K562 (cell line): ENCODE measurements around the gene RAI14. TPM values are rescaled to one million over a fixed set of nuclear protein-coding genes. Genes with fewer than 3 reads are reported as not detected.

Experiments
- ATAC-seq: fragments of 200-7000 bp; cut with Tn5 transposase; 3 replicates; pipeline ENCODE4 v1.9.1; 2020; ENCODE audit warnings: moderate library complexity
- BruUV-seq: library from RNA; stranded (reverse); fragments of 400-500 nt; replicated peaks from 2 replicates; lab custom pipeline; 2021; lab: Mats Ljungman, UMichigan
- CTCF ChIA-PET: fragments of 300-600 bp; formaldehyde crosslinking; extraction: SDS; loops from one replicate; lab custom pipeline; 2021; ENCODE audit warnings: low intra/inter-chr PET ratio; lab: Yijun Ruan, JAX
- POLR2A ChIA-PET: fragments of 300-600, 350-650 bp; sonication (Branson Sonifier 250); formaldehyde crosslinking; extraction: SDS; loops from one replicate; lab custom pipeline; 2021; ENCODE audit warnings: antibody characterized with exemption, inconsistent platforms; lab: Yijun Ruan, JAX
- DNase-seq, 4 experiments: peaks; one replicate each; pipeline versions ENCODE4 v3.0.0 to v3.0.0-alpha.2; 2011 to 2018; ENCODE audit warnings: low spot score in 3 of 4, mixed read lengths in 3 of 4; ENCODE audit errors: extremely low read depth in 1 of 4
- FAIRE-seq: peaks from 2 replicates; lab custom pipeline; 2011; peaks lifted over from hg19 to GRCh38; lab: Jason Lieb, UNC
- H2AFZ ChIP-seq: 2 replicates; pipeline ENCODE4 v1.6.0; 2011; ENCODE audit warnings: low read depth, low read length, control low read depth, inconsistent platforms
- H3K27ac ChIP-seq: fragments of 200-600 bp; 3 replicates; pipeline ENCODE4 v1.8.0; 2011; ENCODE audit warnings: low read depth, mild to moderate bottlenecking, control low read depth, inconsistent platforms, low read length, moderate library complexity, mixed read lengths; ENCODE audit errors: extremely low read depth
- H3K27me3 ChIP-seq, 2 experiments: fragments of 300-600 bp in 1 of 2; 2 replicates in 1 of 2; 3 replicates in 1 of 2; pipeline versions ENCODE4 v1.6.0 to v1.8.0; 2011; ENCODE audit warnings: inconsistent platforms in 2 of 2, low read length in 2 of 2, mild to moderate bottlenecking in 1 of 2, mixed read lengths in 1 of 2, moderate library complexity in 1 of 2; ENCODE audit not compliant: control insufficient read depth in 2 of 2, insufficient read depth in 2 of 2
- H3K36me3 ChIP-seq: fragments of 300-600 bp; 3 replicates; pipeline ENCODE4 v1.8.0; 2011; ENCODE audit warnings: mild to moderate bottlenecking, low read length, inconsistent platforms; ENCODE audit not compliant: control insufficient read depth, insufficient read depth
- H3K4me1 ChIP-seq, 2 experiments: fragments of 200-600 bp in 1 of 2; replicated peaks in 1 of 2; 2 replicates in 1 of 2; 3 replicates in 1 of 2; pipeline versions ENCODE4 v1.5.1 to v1.8.0; 2011; ENCODE audit warnings: inconsistent platforms in 2 of 2, low read length in 2 of 2, mild to moderate bottlenecking in 1 of 2, mixed read lengths in 1 of 2, moderate library complexity in 1 of 2; ENCODE audit not compliant: control insufficient read depth in 2 of 2, insufficient read depth in 2 of 2
- H3K4me2 ChIP-seq: 2 replicates; pipeline ENCODE4 v1.6.1; 2011; ENCODE audit warnings: low read length, control low read depth, inconsistent platforms, mixed read lengths; ENCODE audit not compliant: insufficient read depth
- H3K4me3 ChIP-seq: fragments of 200-600 bp; sonication (generic), shearing (Covaris generic); 2 replicates; pipeline ENCODE4 v1.5.1; 2016; ENCODE audit warnings: control low read depth, inconsistent platforms
- H3K79me2 ChIP-seq: fragments of 200-600 bp; 3 replicates; pipeline ENCODE4 v1.8.0; 2011; ENCODE audit warnings: low read length, inconsistent platforms; ENCODE audit not compliant: control insufficient read depth, insufficient read depth
- H3K9ac ChIP-seq, 2 experiments: 2 replicates each; pipeline versions ENCODE4 v1.6.0 to v1.6.1; 2011; ENCODE audit warnings: low read depth in 2 of 2, low read length in 2 of 2, control low read depth in 1 of 2, inconsistent platforms in 1 of 2, mild to moderate bottlenecking in 1 of 2, mixed read lengths in 1 of 2; ENCODE audit not compliant: insufficient read depth in 1 of 2
- H3K9me1 ChIP-seq: one replicate; pipeline ENCODE4 v1.6.0; 2011; ENCODE audit warnings: inconsistent platforms, mild to moderate bottlenecking, low read length, moderate library complexity; ENCODE audit not compliant: control insufficient read depth, insufficient read depth
- H3K9me3 ChIP-seq: replicated peaks from 2 replicates; pipeline ENCODE4 v1.5.1; 2011; ENCODE audit warnings: low read depth, low read length, inconsistent platforms; ENCODE audit not compliant: control insufficient read depth, insufficient read depth
- H4K20me1 ChIP-seq: replicated peaks from 2 replicates; pipeline ENCODE4 v1.6.1; 2011; ENCODE audit warnings: low read length, inconsistent platforms, mixed read lengths; ENCODE audit not compliant: control insufficient read depth, insufficient read depth
- C11orf30 ChIP-seq: fragments of 450-650 bp; IDR thresholded peaks from 2 replicates; pipeline ENCODE4 v1.6.1; 2016; ENCODE audit warnings: low read depth, mild to moderate bottlenecking
- CHCHD3 ChIP-seq: fragments of 250-450 bp; sonication (Bioruptor Pico); IDR thresholded peaks from 2 replicates; pipeline ENCODE4 v2.1.2; 2022; ENCODE audit warnings: mild to moderate bottlenecking
- ELK1 ChIP-seq: sonication (generic); formaldehyde crosslinking; IDR thresholded peaks from 2 replicates; pipeline ENCODE4 v1.8.1; 2022; ENCODE audit warnings: missing genetic modification reagents
- FOXJ3 ChIP-seq: sonication (generic); formaldehyde crosslinking; IDR thresholded peaks from 2 replicates; pipeline ENCODE4 v1.4.0; 2020; ENCODE audit warnings: mild to moderate bottlenecking, missing genetic modification reagents
- IRF9 ChIP-seq: fragments of 450-650 bp; IDR thresholded peaks from 2 replicates; pipeline ENCODE4 v1.6.1; 2016; ENCODE audit warnings: missing biosample characterization, missing genetic modification characterization
- MAFG ChIP-seq: fragments of 450-650 bp; conservative IDR thresholded peaks from 2 replicates; pipeline ENCODE4 v1.6.1; 2016; ENCODE audit warnings: missing genetic modification characterization, missing compliant biosample characterization
- MAX ChIP-seq: sonication (generic); formaldehyde crosslinking; IDR thresholded peaks from 2 replicates; pipeline ENCODE4 v1.9.0; 2022; ENCODE audit warnings: mild to moderate bottlenecking, missing genetic modification reagents
- MEF2D ChIP-seq: conservative IDR thresholded peaks from 2 replicates; pipeline ENCODE4 v1.6.1; 2016; ENCODE audit warnings: low read depth, missing genetic modification characterization, missing compliant biosample characterization
- MLLT1 ChIP-seq, 2 experiments: fragments of 450-650 bp; IDR thresholded peaks; 2 replicates each; pipeline ENCODE4 v1.6.1; 2016
- PATZ1 ChIP-seq: fragments of 250-450 bp; sonication (Bioruptor Pico); IDR thresholded peaks from 2 replicates; pipeline ENCODE4 v1.5.0; 2020; ENCODE audit warnings: mild to moderate bottlenecking, borderline replicate concordance
- RB1 ChIP-seq: fragments of 450-650 bp; IDR thresholded peaks from 2 replicates; pipeline ENCODE4 v1.6.1; 2017; ENCODE audit warnings: low read depth, mild to moderate bottlenecking
- STAT5A ChIP-seq: IDR thresholded peaks from 2 replicates; pipeline ENCODE4 v1.6.1; 2012; ENCODE audit warnings: low read length, inconsistent platforms, borderline replicate concordance
- TSC22D4 ChIP-seq: fragments of 450-650 bp; IDR thresholded peaks from 2 replicates; pipeline ENCODE4 v1.6.1; 2016; ENCODE audit warnings: missing genetic modification characterization, missing biosample characterization, control low read depth
- ZNF3 ChIP-seq: fragments of 250-450 bp; sonication (Bioruptor Pico); IDR thresholded peaks from 2 replicates; pipeline ENCODE4 v1.5.0; 2021; ENCODE audit warnings: mild to moderate bottlenecking, moderate library complexity
- ZNF316 ChIP-seq: fragments of 450-650 bp; IDR thresholded peaks from 2 replicates; pipeline ENCODE4 v1.6.1; 2016
- WGBS: fragments of 100-300 bp; shearing (Covaris generic); methylation state at CpG from one replicate; pipeline ENCODE4 v1.1.6; 2016; ENCODE audit warnings: low coverage, mixed read lengths; ENCODE audit not compliant: insufficient coverage; ENCODE audit errors: missing lambda C conversion rate; 5-methylcytosine and 5-hydroxymethylcytosine counted together
- in situ Hi-C: fragments of 300-500 bp; cut with MboI; formaldehyde crosslinking; loops from 4 replicates; pipeline ENCODE4 v1.15.0; 2018; ENCODE audit warnings: inconsistent platforms, mixed read lengths
- intact Hi-C: fragments of 100-400 bp; cut with micrococcal nuclease; formaldehyde crosslinking; loops from 2 replicates; pipeline ENCODE4 v1.14.2; 2022
- polyA plus RNA-seq, 8 experiments: library from polyadenylated mRNA; depleted of rRNA in 4 of 8; stranded (reverse) in 5 of 8; unstranded in 3 of 8; fragments of >200 nt; fragmentation: Nextera tagmentation in 2 of 8; fragmentation: Illumina TruSeq in 1 of 8; extraction: Ambion mirVana in 2 of 8; extraction: Trizol in 1 of 8; gene quantifications; 2 replicates each; pipeline versions ENCODE4 v1.2.1 to v1.2.3, GENCODE V29; 2011 to 2014; ENCODE audit warnings: inconsistent platforms in 1 of 8, missing spikeins in 1 of 8
- total RNA-seq, 7 experiments: library from RNA; depleted of rRNA in 6 of 7; stranded (reverse); fragments of >200 nt in 6 of 7; fragmentation: Illumina TruSeq in 2 of 7; extraction: Trizol in 2 of 7; gene quantifications; 2 replicates each; pipeline versions ENCODE4 v1.2.1 to v1.2.3, GENCODE V29; 2011 to 2021; ENCODE audit warnings: low replicate concordance in 1 of 7

The RAI14 gene
- total and polyA plus RNA-seq, 9 of the 15 experiments (the other 6 are each of a cell fraction or from before 2014, with no cell fraction given), result 11.3 to 82.5 (median 34.8) TPM

DNA sequence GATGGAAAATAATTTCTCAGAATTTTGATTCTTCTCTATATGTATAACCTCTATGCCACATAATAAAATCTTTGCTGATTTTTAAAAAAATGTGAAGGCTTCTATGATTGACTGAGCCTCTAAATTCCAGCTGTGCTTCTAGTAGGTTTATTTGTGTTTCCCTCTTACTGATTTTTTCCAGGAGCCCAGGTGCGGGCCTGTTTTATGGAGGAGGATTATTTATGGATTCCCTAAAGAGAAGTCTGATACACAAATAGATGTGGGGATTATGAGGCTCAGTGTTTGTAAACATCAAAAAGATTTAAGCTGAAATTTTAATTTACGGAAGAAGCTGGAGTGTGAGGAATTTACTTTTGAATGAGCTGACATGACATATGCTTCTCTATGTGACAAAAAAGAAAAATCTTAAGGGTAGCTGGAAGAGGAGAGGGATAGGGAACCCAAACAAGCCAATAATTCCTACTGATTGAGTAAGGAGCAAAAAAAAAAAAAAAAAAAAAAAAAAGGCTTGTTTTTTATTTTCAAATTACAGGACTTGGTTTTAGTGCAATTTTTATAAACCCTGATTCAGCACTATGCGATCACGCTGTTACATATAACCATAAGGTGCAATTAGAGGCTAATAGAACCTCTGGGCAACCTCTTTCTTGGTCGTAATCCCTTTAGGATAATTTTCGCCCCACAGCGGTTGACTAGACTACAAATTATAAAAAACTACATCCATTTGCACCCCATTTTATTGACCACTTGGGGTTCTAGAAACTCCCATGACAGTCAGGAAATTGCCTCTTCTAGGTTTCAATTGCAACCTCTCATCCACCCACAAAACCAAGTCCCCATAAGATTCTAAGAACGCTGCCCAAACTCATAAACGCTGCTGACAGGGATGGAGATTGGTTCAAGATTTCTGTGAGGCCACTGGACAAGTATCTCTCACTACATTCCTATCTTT is 44.4 kb upstream of the RAI14 start:
- ATAC-seq (no peak), DNase-seq (no peak), FAIRE-seq (no peak)
- ChIA-PET CTCF (no interaction called here), POLR2A (interaction anchor here (0.9 to 1.6 kb wide), 4 partner anchors 9 to 25 kb away, joined by 3 to 4 read pairs (median 4); no protein-coding TSS in a partner anchor)
- no peak overlapping the region for H3K9ac ChIP-seq
- no peaks in the 10 kb centered on the region for H3K79me2 ChIP-seq
- no peak overlapping the region for H3K4me2 ChIP-seq
- WGBS, result 44% methylated on average over 9 of the region's 9 CpGs
- H3K27me3 ChIP-seq, result peaks cover 0 to 3% of the 10 kb centered on the region in 2 experiments; a peak in 1 of 5 replicates
- no peaks in the 10 kb centered on the region for H4K20me1 ChIP-seq
- in situ Hi-C loops, result no loop called here
- BruUV-seq, result no TSS peak
- no peaks in the 10 kb centered on the region for H3K36me3 ChIP-seq
- no peak overlapping the region for H3K4me3 ChIP-seq
- H2AFZ ChIP-seq, result no peak overlapping the region
- no peak overlapping the region for H3K27ac ChIP-seq
- no peaks in the 10 kb centered on the region for H3K9me1 ChIP-seq
- peaks cover 0 to 6% of the 10 kb centered on the region in 2 experiments; a peak in 2 of 5 replicates for H3K4me1 ChIP-seq
- intact Hi-C loops, result no loop called here
- no peaks in the 10 kb centered on the region for H3K9me3 ChIP-seq
- TF ChIP-seq IRF9 (no peak), ELK1 (CRISPR knock-in tag) (no peak), TSC22D4 (tag) (no peak), ZNF3 (CRISPR knock-in tag) (no peak), ZNF316 (peak; percentile 69), CHCHD3 (CRISPR knock-in tag) (no peak), MAFG (tag) (peak; percentile 39), MEF2D (no peak), C11orf30 (peak; percentile 47; the same call in 1 of the 2 replicates), STAT5A (no peak), RB1 (no peak), MLLT1 (IDR thresholded peaks at IDR 0.05) (no peak), MAX (no peak), PATZ1 (CRISPR knock-in tag) (no peak), FOXJ3 (CRISPR knock-in tag) (no peak)
